ENCODE data around the gene NCOA1.

The NCOA1 gene

DNA sequence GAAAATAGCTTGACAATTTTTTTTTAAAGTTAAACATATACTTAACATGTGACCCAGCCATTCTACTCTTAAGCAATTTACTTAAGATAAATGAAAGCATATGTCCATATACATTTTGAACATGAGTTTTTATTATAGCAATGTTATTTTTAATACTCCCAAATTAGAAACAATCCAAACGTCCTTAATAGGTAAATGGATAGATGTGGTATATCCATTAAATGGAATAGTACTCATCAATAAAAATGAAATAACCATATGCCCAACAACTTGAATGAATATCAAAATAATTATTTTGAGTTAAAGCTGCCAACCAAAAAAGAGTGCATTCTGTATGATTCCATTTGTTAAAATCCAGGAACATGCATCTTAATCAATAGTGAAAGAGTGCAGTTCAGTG lies 29.1 kb downstream of the NCOA1 start:
- Histone ChIP-seq H3K9me3 (ENCODE audit: insufficient read depth, low read length, severe bottlenecking) (no peaks in the 10 kb centered on the region), H3K27ac (ENCODE audit: low read length) (no peak overlapping the region), H2AFZ (ENCODE audit: low read depth, low read length) (no peak overlapping the region), H4K20me1 (ENCODE audit: insufficient read depth, low read length) (no peaks in the 10 kb centered on the region; the same call in 1 of the 2 replicates), H3K4me1 (ENCODE audit: insufficient read depth, low read length) (no peaks in the 10 kb centered on the region), H3K36me3 (ENCODE audit: insufficient read depth, low read length) (no peaks in the 10 kb centered on the region), H3K4me3 (ENCODE audit: low read depth in 1 of 2, low read length in 2 of 2) (no peak overlapping the region), H3K27me3 (ENCODE audit: insufficient read depth, low read length, poor library complexity) (no peaks in the 10 kb centered on the region), H3K79me2 (ENCODE audit: insufficient read depth, low read length) (peaks cover 30% of the 10 kb centered on the region; the same call in 1 of the 2 replicates), H3K4me2 (ENCODE audit: insufficient read depth, low read length) (no peak overlapping the region), H3K9ac (ENCODE audit: low read depth, low read length) (no peak overlapping the region)
- no peak for TF ChIP-seq EZH2 (IDR thresholded peaks at IDR 0.05; ENCODE audit: borderline replicate concordance, low read depth, low read length, severe bottlenecking)
- TF ChIP-seq, protein P1, sequence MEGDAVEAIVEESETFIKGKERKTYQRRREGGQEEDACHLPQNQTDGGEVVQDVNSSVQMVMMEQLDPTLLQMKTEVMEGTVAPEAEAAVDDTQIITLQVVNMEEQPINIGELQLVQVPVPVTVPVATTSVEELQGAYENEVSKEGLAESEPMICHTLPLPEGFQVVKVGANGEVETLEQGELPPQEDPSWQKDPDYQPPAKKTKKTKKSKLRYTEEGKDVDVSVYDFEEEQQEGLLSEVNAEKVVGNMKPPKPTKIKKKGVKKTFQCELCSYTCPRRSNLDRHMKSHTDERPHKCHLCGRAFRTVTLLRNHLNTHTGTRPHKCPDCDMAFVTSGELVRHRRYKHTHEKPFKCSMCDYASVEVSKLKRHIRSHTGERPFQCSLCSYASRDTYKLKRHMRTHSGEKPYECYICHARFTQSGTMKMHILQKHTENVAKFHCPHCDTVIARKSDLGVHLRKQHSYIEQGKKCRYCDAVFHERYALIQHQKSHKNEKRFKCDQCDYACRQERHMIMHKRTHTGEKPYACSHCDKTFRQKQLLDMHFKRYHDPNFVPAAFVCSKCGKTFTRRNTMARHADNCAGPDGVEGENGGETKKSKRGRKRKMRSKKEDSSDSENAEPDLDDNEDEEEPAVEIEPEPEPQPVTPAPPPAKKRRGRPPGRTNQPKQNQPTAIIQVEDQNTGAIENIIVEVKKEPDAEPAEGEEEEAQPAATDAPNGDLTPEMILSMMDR (IDR thresholded peaks at IDR 0.05; ENCODE audit: borderline replicate concordance, extremely low read depth, low read length, poor library complexity, severe bottlenecking) = no peak
- ATAC-seq (ENCODE audit: insufficient read depth, low read depth) = no peak
- no peak for DNase-seq

DNA sequence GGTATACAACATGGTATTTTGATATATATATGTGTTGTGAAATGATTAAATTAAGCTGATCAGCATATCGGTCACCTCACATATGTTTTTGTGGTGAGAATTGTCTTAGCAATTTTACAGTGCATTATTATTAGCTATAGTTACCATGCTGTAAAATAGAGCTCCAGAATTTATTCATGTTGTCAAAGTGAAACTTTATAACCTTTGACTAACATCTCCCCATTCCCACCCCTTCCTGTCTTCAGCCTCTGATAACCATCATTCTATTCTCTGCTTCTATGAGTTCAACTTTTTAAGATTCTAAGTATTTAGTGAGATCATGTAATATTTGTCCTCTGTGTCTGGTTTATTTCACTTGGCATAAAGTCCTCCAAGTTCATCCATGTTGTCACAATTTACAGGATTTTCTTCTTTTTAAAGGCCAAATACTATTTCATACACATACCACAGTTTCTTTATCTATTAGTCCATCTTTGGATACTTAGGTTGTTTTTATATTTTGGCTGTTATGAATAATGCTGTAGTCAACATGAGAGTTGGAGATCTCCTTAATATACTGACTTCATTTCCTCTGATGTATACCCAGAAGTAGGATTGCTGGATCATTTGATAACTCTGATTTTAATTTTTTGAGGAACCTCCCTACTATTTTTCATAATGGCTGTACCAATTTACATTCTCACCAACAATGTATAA lies 30.3 kb downstream of the NCOA1 start:
- no peak for ATAC-seq (ENCODE audit: insufficient read depth, low read depth)
- H3K9ac ChIP-seq (ENCODE audit: low read depth, low read length) = no peak overlapping the region
- no peak overlapping the region for H3K4me2 ChIP-seq (ENCODE audit: insufficient read depth, low read length)
- H4K20me1 ChIP-seq (ENCODE audit: insufficient read depth, low read length) = no peaks in the 10 kb centered on the region; the same call in 1 of the 2 replicates
- H3K27me3 ChIP-seq (ENCODE audit: insufficient read depth, low read length, poor library complexity) = no peaks in the 10 kb centered on the region
- H3K27ac ChIP-seq (ENCODE audit: low read length) = no peak overlapping the region
- H3K79me2 ChIP-seq (ENCODE audit: insufficient read depth, low read length) = peaks cover 29% of the 10 kb centered on the region; the same call in 1 of the 2 replicates
- TF ChIP-seq EZH2 (IDR thresholded peaks at IDR 0.05; ENCODE audit: borderline replicate concordance, low read depth, low read length, severe bottlenecking) = no peak
- TF ChIP-seq, protein P1 (IDR thresholded peaks at IDR 0.05; ENCODE audit: borderline replicate concordance, extremely low read depth, low read length, poor library complexity, severe bottlenecking) = no peak
- H2AFZ ChIP-seq (ENCODE audit: low read depth, low read length) = no peak overlapping the region
- no peak overlapping the region for H3K4me3 ChIP-seq (ENCODE audit: low read depth in 1 of 2, low read length in 2 of 2)
- H3K9me3 ChIP-seq (ENCODE audit: insufficient read depth, low read length, severe bottlenecking) = no peaks in the 10 kb centered on the region
- no peak for DNase-seq
- H3K4me1 ChIP-seq (ENCODE audit: insufficient read depth, low read length) = no peaks in the 10 kb centered on the region
- no peaks in the 10 kb centered on the region for H3K36me3 ChIP-seq (ENCODE audit: insufficient read depth, low read length)

DNA sequence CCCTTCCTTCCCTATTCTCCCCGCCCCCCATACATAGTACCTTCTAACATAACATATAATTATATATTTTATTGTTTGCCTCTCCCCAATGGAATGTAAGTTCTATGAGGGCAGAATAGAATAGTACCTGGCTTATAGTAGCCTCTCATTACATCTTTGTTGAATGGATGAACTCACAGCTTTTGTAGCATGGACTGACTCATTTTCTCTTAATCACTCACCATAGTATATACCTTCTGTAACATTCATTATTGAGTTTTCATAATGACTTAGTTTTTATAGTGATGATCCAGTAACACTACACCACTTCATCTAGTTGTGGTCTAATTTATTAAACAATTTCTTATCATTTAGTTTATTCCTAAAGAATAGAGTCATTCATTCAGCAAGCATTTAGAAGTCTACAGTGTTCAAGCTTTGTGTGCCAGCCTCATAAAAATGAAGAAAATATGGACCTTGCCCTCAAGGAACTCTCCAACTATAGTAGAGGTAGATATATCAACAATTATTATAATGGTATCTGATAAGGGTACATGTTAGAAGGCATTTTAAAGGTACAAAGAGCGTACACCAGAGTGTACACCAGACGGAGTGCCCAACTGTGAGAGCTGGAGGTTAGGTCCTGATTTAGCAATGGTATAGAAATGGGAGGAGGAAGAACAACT lies 31.1 kb downstream of the NCOA1 start:
- Histone ChIP-seq H3K27ac (ENCODE audit: low read length) (no peak overlapping the region), H3K4me2 (ENCODE audit: insufficient read depth, low read length) (no peak overlapping the region), H3K36me3 (ENCODE audit: insufficient read depth, low read length) (no peaks in the 10 kb centered on the region), H3K9ac (ENCODE audit: low read depth, low read length) (no peak overlapping the region), H4K20me1 (ENCODE audit: insufficient read depth, low read length) (no peaks in the 10 kb centered on the region; the same call in 1 of the 2 replicates), H3K9me3 (ENCODE audit: insufficient read depth, low read length, severe bottlenecking) (no peaks in the 10 kb centered on the region), H3K4me1 (ENCODE audit: insufficient read depth, low read length) (no peaks in the 10 kb centered on the region), H2AFZ (ENCODE audit: low read depth, low read length) (no peak overlapping the region), H3K4me3 (ENCODE audit: low read depth in 1 of 2, low read length in 2 of 2) (no peak overlapping the region), H3K27me3 (ENCODE audit: insufficient read depth, low read length, poor library complexity) (no peaks in the 10 kb centered on the region), H3K79me2 (ENCODE audit: insufficient read depth, low read length) (peaks cover 26% of the 10 kb centered on the region; the same call in 1 of the 2 replicates)
- ATAC-seq (ENCODE audit: insufficient read depth, low read depth) (no peak), DNase-seq (no peak)
- TF ChIP-seq, protein P1 (IDR thresholded peaks at IDR 0.05; ENCODE audit: borderline replicate concordance, extremely low read depth, low read length, poor library complexity, severe bottlenecking) = no peak
- TF ChIP-seq EZH2 (IDR thresholded peaks at IDR 0.05; ENCODE audit: borderline replicate concordance, low read depth, low read length, severe bottlenecking) = no peak
